Middle frontal gyrus (tissue), 1 donor: ENCODE measurements around the gene C12orf76.
A peak's percentile ranks its signal among the peaks of the same experiment; 100 is the strongest.
"Not testable (repeated sequence)": the region's sequence is repeated elsewhere in the genome, so short reads cannot be mapped to it uniquely, and the experiment has no call there.

Experiments used
- DNase-seq: peaks from one replicate; pipeline ENCODE4 v3.0.0-alpha.2; 2015; ENCODE audit warnings: low spot score; ENCODE audit errors: extremely low spot score

The C12orf76 gene, protein sequence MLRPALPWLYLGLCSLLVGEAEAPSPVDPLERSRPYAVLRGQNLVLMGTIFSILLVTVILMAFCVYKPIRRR

DNA sequence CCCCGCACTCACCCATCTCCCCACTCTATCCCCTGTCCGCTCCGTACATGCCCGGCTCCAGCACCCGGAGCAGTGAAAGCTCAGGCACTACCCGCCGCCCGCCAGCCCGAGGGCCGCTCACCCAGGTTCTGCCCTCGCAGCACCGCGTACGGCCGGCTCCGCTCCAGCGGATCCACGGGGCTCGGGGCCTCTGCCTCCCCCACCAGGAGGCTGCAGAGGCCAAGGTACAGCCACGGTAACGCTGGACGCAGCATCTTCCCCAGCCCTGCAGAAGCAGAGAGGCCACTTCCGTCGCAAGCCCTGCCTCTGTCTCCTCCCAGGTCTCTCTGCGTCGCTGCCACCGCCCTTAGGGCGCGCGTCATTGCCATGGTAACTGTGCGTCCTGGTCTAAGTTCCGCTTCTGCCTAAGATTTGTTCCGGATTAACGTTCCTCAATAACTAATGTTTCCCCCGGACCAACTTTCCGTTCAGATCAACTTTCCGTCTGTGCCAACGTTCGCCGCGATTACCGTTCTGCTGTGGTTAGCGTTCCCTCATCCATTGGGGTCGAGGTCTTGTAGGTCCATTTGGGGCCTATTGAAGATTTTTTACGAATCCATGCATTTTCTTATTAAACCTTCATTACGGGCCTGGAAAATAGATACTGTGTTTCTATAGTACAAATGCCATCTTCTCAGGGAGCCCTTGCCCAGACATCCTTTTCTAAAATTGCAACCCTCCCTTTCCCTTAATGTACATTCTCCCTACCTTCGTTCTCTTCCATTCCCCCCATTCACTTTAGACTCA is at the start of gene C12orf76:
Gene C12orf76 (minus strand): TSS at position 281 of the 786 bp plus-strand sequence. CDS start 27 bp downstream, at position 254.
- peak; percentile 96 for DNase-seq

DNA sequence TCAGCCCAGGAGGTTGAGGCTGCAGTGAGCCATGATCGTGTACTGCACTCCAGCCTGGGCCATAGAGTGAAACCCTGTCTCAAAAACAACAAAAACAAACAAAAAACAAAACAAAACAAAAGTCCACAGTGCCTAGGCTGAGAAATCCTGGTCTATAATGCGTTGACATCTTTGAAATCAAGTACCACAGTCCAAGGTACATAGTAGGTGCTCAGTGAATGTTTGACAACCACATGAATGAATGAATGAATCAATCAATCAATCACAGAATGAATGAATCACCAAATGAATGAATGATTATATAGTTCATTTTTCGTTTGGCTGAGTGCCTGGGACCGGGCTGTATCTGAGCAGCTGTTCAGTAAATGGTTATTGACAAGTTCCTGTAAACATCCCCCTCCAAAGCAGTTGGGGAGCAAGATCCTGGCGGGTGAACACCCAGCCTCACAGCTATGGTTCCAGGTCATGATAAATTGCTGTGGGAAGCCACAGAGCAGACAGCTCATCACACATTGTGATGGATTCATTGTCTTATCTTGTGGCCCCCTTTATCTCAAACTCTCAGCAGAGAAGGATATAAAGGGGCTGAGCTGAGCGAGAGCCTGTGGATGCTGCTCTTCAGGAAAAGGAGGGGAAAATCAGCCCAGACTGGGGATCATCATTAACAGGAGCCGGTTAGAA is 45.4 kb upstream of the C12orf76 start:
- DNase-seq = no peak

DNA sequence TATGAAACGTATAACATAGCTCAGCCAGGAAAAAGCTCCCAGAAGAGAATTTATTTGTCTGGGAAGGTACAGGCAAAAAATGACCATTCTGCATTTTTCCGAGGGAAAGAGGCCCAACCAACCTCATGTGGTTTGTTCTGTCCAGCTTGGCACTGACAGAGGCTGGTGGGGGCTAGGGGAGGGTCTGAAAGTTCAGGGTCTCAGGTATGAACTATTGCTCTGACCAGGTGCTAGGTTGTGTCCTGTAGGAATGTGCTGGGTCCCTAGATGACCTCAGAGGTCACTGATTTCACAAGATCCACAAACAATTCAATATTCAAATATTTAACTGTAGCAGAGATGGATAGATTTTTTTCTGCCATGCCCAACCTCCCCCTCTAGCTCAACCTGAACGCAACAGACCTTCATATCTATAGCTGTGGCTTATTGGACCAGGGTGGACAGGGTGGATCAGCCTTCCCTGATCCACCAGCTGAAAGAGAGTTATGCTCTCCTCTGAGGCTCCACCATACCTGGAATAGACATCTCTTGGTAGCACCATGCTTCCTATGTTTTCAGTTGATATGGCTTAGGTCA is 42.9 kb upstream of the C12orf76 start:
- DNase-seq = no peak

DNA sequence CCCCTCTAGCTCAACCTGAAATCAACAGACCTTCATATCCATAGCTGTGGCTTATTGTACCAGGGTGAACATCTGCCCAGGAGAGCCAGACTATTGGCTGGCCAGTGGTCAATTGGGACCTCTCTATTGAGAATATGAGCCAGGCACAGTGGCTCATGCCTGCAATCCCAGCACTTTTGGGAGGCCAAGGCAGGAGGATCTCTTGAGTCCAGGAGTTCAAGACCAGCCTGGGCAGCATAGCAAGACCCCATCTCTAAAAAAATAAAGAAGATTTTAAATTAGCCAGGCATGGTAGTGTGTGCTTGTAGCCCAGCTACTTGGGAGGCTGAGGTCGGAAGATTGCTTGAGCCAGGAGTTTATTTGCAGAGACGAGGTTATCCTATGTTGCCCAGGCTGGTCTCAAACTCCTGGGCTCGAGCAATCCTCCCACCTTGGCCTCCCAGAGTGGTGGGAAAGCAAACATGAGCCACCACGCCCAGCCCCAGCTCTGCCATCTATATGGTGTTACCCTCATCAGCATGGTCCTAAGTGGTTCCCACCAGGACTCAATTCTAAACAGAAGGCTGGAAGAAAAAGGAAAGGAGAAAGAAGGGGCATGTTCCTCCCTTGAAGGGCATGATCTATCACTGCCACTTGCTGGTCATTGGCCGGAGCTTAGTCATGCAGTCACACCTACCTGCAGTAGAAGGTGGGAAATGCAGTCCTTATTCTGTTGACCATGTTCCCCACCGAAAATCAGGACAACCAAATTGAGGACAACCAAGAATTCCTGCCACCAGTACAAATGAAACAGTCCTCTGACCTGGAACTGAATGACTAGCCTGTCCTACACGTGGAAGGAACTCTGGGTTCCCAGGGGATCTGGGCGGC is 42.2 kb upstream of the C12orf76 start:
- no peak for DNase-seq

GRCh38 chr12:110088936-110089335 is 40.6 kb upstream of the C12orf76 start:
- DNase-seq = no peak

- not testable (repeated sequence) for DNase-seq
These were observed 39.9 kb upstream of the C12orf76 start for GRCh38 chr12:110088216-110088615.

DNA sequence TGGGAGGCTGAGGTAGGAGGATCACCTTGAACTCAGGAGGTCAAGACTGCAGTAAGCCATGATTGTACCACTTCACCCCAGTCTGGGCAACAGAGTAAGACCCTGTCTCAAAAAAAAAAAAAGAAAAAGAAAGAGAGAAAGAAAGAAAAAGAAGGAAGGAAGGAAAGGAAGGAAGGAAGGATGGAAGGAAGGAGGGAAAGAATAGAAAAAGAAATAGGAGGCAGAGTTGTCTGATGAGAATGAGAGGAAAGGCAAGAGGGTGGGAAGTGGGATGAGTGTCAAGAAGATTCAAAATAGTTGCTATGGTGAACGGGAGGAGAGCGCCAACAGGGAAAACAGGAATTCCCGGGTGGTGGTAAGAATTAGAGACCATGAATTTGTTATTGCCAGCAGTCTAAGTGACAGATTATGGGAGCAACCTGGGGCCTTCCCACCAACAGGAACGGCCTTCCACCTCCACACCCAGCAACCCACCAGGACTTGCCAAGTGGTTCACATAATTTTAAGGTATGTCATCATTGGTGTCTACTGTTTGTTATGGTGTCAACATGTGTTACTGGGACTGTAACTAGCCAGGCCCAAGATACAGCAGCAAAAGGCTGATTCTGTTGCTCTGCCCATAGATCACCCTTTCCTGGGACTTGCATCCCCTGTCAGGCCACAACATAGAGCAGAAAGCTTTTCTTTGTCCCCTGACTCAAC is 36.1 kb upstream of the C12orf76 start:
- DNase-seq = no peak

- no peak for DNase-seq
These were observed 32.1 kb upstream of the C12orf76 start for GRCh38 chr12:110080410-110080809.

DNA sequence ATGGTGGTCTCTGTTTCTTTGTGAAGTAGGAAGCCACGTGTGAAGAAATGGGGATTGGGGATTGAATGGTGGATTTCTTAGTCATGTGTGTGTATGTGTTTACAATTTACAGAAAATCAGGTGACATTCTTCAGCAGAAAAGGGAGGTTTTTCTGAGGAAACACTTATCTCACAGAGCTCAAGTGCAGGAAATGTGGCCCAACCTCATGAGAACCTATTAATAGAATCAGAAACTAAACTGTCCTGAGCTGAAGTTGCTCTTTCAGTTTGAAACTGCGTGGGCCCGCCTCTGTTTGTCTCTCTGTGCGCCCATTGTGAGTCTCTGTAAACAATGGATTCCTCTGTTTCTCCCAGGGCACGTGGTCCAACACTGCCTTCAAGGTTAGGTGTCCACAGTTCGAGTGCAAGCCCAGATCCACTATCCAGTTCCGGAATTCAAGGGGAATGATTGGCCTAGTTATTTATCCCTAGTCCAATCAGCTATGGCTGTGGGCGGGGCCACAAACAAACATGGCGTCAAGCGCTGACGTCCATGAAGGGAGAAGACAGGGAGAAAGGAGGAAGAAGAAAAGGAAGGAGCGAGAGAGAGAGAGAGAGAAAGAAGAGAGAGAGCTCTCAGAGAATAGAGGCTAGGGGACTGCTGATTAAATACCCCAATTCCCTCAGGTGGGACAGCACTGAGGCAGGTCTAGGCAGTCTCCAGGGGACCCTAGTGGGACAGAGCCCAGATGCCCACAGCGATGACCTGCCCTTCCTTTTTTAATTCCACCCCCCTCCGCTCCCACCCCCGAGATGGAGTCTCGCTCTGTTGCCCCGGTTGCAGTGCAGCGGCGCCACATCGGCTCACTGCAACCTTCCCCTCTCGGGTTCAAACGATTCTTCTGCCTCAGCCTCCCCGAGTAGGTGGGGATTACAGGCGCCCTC is 31.4 kb upstream of the C12orf76 start:
- DNase-seq = peak; percentile 81

GRCh38 chr12:110077800-110078199 is 29.5 kb upstream of the C12orf76 start:
- no peak for DNase-seq

- DNase-seq = no peak
These were observed 27.6 kb upstream of the C12orf76 start for GRCh38 chr12:110075880-110076279.

GRCh38 chr12:110074089-110074488 is 25.8 kb upstream of the C12orf76 start:
- no peak for DNase-seq

DNA sequence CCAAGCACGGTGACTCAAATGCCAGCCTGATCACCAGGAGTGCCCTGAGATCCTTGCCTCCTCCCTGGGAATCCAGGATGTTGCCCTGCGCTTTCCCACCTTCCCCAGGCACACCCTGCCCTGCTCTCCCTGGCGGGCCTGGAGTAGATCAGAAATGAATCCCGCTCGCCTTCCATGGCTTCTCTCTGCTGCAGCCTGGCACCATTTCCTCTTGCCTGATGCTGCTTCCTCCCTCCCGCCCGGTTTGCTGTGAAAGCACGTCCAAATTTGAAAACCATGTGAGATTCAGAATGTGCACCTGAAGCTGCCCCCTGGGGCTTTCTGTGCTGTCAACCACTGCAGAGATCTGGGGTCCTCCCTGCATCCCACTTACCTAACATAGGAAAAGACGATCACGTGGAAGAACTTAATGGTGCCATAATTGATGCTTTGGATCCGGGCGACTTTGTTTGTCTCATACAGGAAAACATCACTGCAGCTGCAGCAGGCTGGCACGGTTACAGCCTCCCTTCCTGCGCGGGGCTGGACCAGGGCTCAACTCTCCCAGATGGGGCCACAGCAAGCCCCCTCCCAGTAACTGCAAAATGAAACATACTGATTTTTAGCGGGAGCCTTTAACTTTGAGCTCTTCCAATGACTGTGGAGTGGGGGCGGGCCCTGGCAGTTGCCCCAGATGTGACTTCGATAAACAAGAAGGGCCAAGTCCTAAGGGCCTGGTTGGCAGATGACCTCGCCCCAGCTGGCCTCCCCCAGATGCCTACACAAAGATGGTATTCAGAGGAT is 24.9 kb upstream of the C12orf76 start:
- peak; percentile 88 for DNase-seq

DNA sequence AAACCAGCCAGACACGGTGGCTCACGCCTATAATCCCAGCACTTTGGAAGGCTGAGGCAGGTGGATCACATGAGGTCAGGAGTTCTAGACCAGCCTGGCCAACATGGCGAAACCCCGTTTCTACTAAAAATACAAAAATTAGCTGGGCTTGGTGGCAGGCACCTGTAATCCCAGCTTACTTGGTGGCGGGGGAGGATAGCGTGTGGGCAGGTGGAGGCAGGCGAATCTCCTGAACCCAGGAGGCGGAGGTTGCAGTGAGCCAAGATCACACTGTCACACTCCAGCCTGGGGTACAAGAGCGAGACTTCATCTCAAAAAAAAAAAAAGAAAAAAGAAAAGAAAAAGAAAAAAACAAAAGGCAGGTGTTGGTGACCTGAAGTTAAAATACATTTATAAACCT is 24.3 kb upstream of the C12orf76 start:
- not testable (repeated sequence) for DNase-seq

DNA sequence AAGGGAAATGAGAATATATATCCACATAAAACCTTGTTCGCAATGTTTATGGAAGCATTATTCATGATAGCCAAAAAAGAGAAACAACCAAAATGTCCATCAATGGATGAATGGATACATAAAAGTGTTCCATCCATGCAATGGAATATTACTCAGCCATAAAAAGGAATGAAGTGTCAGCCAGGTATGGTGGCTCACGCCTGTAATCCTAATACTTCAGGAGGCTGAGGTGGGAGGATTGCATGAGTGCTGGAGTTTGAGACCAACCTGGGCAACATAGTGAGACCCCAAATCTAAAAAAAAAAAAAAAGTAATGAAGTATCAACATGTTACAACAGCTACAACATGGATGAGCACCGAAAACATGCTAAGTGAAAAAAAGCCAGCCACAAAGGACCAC is 23.6 kb upstream of the C12orf76 start:
- no peak for DNase-seq

DNA sequence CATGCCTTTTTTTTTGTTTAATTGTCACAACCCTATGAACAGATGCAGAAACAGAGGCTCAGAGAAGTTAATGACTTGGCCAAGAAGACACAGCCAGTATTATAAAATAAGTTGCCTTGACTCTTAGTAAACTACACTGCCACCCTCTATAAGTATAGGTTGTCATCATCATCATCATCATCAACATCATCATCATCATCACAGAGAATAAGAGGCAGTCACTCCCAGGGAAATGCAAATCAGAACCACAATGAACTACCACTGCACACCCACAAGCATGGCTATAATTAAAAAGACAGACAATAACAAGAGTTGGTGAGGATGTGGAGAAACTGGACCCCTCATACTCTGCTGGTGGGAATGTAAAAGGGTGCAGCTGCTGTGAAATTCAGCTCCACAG is 23.2 kb upstream of the C12orf76 start:
- DNase-seq = no peak

DNA sequence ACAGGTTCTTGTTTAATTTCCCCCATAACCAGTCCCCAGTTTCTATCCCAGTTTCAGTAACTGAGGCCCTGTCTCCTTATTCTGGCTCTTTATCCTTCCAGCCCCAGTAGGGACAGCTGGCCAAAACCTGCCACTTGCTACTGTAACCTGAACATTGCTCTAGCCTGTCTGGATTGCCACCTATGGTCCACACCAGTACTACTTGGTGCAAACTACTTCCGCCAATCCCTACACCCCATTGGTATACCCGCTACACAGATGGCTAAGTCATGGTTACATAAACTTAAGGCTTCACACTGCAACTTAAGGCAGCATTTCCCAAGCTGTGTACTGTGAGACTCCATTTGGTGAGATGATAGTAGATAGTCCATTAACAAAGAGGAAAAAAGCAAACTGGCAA is 20.3 kb upstream of the C12orf76 start:
- no peak for DNase-seq

DNA sequence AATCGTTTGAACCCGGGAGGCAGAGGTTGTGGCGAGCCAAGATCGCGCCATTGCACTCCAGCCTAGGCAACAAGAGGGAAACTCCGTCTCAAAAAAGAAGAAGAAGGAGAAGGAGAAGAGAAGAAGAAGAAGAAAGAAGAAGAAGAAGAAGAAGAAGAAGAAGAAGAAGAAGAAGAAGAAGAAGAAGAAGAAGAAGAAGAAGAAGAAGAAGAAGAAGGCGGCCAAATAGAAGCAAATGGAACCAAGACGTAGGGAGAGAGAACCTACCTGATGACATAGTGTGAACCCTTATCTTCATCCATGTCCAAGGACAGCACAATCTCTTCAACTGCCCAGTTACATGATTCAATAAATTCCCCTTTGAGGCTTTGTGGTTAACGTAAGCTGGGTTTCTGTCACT is 19.8 kb upstream of the C12orf76 start:
- not testable (repeated sequence) for DNase-seq

DNA sequence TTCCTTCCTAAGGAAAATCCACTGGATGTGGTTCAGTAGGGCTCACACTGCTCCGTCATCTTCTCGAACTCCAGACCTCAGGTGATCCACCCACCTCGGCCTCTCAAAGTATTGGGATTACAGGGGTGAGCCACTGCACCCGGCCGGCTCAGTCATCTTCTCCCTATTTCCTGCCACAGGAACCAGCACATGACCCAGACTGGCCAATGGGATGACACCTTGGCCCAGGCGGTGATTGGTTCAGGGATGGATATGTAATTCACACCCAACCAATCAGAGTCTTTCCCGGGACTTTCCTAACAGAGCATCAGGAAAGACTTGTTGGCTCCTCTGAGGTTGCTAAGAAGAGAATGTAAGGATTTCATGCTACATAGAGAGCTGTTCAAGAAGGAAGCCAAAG is 19.2 kb upstream of the C12orf76 start:
- DNase-seq = no peak
